ENCODE data around the gene SLX4. TPM values are rescaled to one million over a fixed set of nuclear protein-coding genes. Genes with fewer than 3 reads are reported as not detected.
"Not testable (repeated sequence)": the region's sequence is repeated elsewhere in the genome, so short reads cannot be mapped to it uniquely, and the experiment has no call there.

Gene SLX4
- 10 to 100 TPM; 10.8 to 14.5 TPM for total RNA-seq

- H3K27ac Mint-ChIP-seq = peak within 1 kb of the TSS; percentile 99
- H3K4me3 Mint-ChIP-seq = peak within 1 kb of the TSS; percentile 98
- peak; percentile 93 for ATAC-seq (replicated peaks)
- H3K9me3 Mint-ChIP-seq = no peaks in the 10 kb centered on the region
- no peaks in the 10 kb centered on the region for H3K27me3 Mint-ChIP-seq
- peaks cover 29% of the 10 kb centered on the region for H3K4me1 Mint-ChIP-seq
- H3K36me3 Mint-ChIP-seq (ENCODE audit: low read depth) = peaks cover 43% of the 10 kb centered on the region
These were observed at the start of gene SLX4 for GRCh38 chr16:3611146-3611975. Gene SLX4, minus strand, starts transcription at chr16:3611606. Its CDS starts 2,642 bp downstream, at chr16:3608964.

DNA sequence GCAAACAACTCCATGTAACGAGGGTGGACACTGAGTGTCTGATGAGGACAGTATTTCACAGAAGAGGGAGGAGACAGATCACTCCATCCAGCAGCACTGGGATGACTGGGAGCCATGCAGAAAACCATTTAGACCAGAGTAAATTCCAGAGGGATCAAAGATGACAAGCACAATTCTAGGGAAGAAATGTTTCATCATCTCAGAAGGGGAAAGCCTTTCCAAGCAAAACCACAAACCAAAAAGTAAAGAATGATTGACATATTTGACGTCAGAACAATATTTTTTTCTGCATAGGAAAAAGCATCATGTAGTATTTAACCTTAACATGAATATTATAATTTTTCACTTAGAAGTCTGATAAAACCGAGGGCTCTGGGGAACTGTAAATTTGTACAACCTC, 47.8 kb upstream of the SLX4 start:
- Mint-ChIP-seq H3K36me3 (ENCODE audit: low read depth) (peaks cover 79% of the 10 kb centered on the region), H3K27me3 (no peaks in the 10 kb centered on the region), H3K9me3 (no peaks in the 10 kb centered on the region), H3K4me3 (no peak overlapping the region), H3K27ac (peak overlapping the region; percentile 61), H3K4me1 (peaks cover 15% of the 10 kb centered on the region)
- ATAC-seq (replicated peaks) = no peak

- H3K27ac Mint-ChIP-seq = peak overlapping the region; percentile 78
- no peaks in the 10 kb centered on the region for H3K9me3 Mint-ChIP-seq
- H3K4me1 Mint-ChIP-seq = peaks cover 15% of the 10 kb centered on the region
- H3K4me3 Mint-ChIP-seq = no peak overlapping the region
- peak; percentile 82 for ATAC-seq (replicated peaks)
- H3K36me3 Mint-ChIP-seq (ENCODE audit: low read depth) = peaks cover 66% of the 10 kb centered on the region
- H3K27me3 Mint-ChIP-seq = no peaks in the 10 kb centered on the region
These were observed 45.4 kb upstream of the SLX4 start for GRCh38 chr16:3656491-3657468.

- not testable (repeated sequence) for ATAC-seq (replicated peaks); H3K4me3 Mint-ChIP-seq; H3K27ac Mint-ChIP-seq; H3K9me3 Mint-ChIP-seq; H3K27me3 Mint-ChIP-seq
- Mint-ChIP-seq H3K4me1 (peaks cover 15% of the 10 kb centered on the region), H3K36me3 (ENCODE audit: low read depth) (peaks cover 64% of the 10 kb centered on the region)
These were observed 44.7 kb upstream of the SLX4 start for GRCh38 chr16:3656160-3656490.

GRCh38 chr16:3655396-3656159, 44.2 kb upstream of the SLX4 start:
- H3K4me1 Mint-ChIP-seq = peaks cover 15% of the 10 kb centered on the region
- no peak overlapping the region for H3K4me3 Mint-ChIP-seq
- no peak overlapping the region for H3K27ac Mint-ChIP-seq
- H3K36me3 Mint-ChIP-seq (ENCODE audit: low read depth) = peaks cover 59% of the 10 kb centered on the region
- no peaks in the 10 kb centered on the region for H3K9me3 Mint-ChIP-seq
- no peaks in the 10 kb centered on the region for H3K27me3 Mint-ChIP-seq
- no peak for ATAC-seq (replicated peaks)

GRCh38 chr16:3655030-3655395, 43.6 kb upstream of the SLX4 start:
- no peaks in the 10 kb centered on the region for H3K9me3 Mint-ChIP-seq
- ATAC-seq (replicated peaks) = no peak
- H3K27ac Mint-ChIP-seq = no peak overlapping the region
- no peak overlapping the region for H3K4me3 Mint-ChIP-seq
- H3K27me3 Mint-ChIP-seq = no peaks in the 10 kb centered on the region
- peaks cover 53% of the 10 kb centered on the region for H3K36me3 Mint-ChIP-seq (ENCODE audit: low read depth)
- H3K4me1 Mint-ChIP-seq = peaks cover 15% of the 10 kb centered on the region

DNA sequence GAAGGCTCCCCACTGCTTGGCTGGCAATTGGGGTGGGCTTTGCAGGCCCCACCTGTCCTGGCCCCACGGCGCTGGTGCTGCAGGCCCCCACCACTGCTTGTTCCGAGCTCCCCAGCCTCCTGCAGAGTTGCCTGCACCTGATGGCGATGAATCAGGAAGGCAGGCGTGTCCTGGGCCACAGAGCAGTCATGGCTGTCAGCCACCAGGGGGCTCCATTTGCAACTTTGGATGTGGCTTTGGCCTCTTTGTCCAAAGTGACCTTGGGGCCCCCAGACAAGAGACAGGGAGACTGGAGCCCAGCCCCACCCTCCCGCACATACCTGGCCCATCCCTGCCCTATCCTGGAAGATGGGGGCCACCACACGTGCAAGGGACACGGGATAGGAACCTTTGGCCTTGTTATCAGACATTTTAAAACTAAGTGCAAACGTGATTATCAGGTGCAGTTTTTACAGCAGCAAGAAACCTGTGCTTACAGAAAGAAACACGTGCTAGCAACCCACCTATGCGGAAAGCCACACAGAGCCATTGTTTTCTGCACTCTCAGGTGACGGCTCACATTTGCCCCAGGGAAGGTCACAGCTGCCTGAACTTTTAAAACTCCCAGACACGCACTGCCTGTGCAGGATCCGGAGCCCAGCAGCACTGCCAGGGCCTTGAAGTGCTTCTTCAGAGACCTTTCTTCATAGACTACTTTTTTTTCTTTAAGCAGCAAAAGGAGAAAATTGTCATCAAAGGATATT, 43.0 kb upstream of the SLX4 start, which contains the start of gene DNASE1:
TSS of gene DNASE1 (plus strand) at position 443 of the 743 bp plus-strand sequence. CDS start 683 bp downstream, outside the sequence.
- H3K27ac Mint-ChIP-seq = no peak within 1 kb of the TSS
- H3K4me3 Mint-ChIP-seq = no peak within 1 kb of the TSS
- ATAC-seq (replicated peaks) = peak; percentile 76
- H3K27me3 Mint-ChIP-seq = no peaks in the 10 kb centered on the region
- H3K4me1 Mint-ChIP-seq = peaks cover 14% of the 10 kb centered on the region
- H3K9me3 Mint-ChIP-seq = no peaks in the 10 kb centered on the region
- peaks cover 47% of the 10 kb centered on the region for H3K36me3 Mint-ChIP-seq (ENCODE audit: low read depth)

DNA sequence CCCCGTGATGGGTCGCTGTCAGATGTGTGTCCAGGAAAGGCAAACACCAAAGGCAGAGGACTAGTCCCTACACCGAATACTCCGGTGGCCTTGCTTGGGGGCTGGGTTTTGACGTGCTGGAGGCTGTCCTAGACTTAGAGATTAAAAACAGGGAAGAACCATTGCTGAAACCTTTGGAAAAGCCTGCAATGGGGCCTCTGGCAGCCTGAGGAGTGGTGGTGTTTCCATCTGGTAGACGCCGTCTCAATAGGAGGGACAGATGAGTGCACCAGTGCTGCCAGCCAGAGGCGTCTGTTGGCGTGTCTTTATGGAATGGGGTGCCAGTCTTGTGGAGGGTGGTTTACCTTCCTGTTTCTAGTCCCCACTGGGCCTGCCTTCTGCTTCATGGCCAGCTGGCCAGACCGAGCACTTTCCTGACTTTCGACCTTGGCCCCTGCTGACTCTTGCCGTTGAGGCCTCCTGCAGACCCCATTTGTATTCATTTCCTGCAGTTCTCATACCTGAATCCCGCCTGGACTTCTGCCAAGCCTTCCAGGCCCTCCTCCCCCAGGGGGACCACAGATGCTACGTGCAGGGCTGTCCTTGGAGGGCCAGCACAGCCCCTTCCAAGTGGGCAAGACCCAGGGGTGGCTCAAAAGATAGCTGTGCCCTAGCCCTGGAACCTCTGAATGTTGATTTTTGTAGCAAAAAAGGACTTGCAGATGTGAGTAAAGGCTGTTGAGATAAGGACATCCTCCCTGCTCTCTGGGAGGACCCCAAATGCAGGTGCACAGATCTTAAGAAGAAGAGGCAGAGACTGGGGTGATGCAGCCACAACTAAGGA, 41.2 kb upstream of the SLX4 start:
- no peak overlapping the region for H3K27ac Mint-ChIP-seq
- peaks cover 29% of the 10 kb centered on the region for H3K36me3 Mint-ChIP-seq (ENCODE audit: low read depth)
- no peak overlapping the region for H3K4me3 Mint-ChIP-seq
- H3K4me1 Mint-ChIP-seq = peaks cover 7% of the 10 kb centered on the region
- no peaks in the 10 kb centered on the region for H3K9me3 Mint-ChIP-seq
- ATAC-seq (replicated peaks) = no peak
- H3K27me3 Mint-ChIP-seq = no peaks in the 10 kb centered on the region

DNA sequence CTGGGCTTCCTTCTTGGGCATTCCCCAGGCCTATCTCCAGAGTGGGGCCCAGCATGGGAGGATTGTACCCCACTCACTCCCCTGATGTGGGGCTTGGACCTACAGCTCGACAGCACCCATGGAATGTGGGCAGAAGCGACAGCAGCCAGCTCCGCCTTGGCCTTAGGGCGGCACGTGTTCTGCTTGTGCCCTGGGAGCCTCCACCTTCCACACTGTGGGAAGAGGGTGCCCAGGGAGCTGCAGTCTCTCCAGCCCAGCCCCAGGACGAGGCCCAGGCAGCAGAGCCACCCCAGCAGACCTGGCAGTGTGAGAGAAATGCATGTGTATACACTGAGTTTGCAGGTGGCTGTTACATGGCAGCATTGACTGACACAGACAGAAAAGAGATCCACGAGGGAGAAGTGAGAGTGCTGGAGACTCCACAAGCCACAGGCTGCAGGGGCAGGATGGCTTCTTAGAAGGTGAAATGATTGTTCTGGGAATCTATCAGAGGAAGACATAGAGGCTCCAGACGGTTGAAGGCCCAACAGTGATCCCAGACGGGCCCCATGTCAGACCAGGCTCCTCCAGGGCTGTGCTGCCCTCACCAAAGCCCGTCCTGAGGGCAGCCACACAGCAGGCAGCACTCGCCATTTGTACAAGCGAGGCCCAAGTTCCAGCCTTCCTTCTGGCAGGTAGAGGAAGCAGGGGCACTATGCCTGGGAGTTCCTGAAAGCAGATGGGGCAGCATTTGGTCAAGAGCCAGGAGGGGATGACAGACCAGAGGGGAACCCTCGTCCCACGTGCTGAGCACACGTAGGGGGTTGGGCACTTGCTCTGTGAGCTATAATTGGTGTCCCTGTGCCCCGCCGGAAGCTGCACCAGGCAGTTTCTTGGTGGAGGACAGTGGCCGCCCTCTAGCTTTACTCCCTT, 40.3 kb upstream of the SLX4 start:
- peaks cover 20% of the 10 kb centered on the region for H3K36me3 Mint-ChIP-seq (ENCODE audit: low read depth)
- H3K4me1 Mint-ChIP-seq = no peaks in the 10 kb centered on the region
- no peak overlapping the region for H3K4me3 Mint-ChIP-seq
- no peaks in the 10 kb centered on the region for H3K27me3 Mint-ChIP-seq
- ATAC-seq (replicated peaks) = no peak
- H3K9me3 Mint-ChIP-seq = no peaks in the 10 kb centered on the region
- H3K27ac Mint-ChIP-seq = peak overlapping the region; percentile 30

GRCh38 chr16:3650631-3651265, 39.3 kb upstream of the SLX4 start:
- ATAC-seq (replicated peaks) = no peak
- Mint-ChIP-seq H3K27me3 (no peaks in the 10 kb centered on the region), H3K27ac (no peak overlapping the region), H3K4me1 (no peaks in the 10 kb centered on the region), H3K9me3 (no peaks in the 10 kb centered on the region), H3K4me3 (no peak overlapping the region), H3K36me3 (ENCODE audit: low read depth) (peaks cover 18% of the 10 kb centered on the region)

GRCh38 chr16:3646348-3646920, 35.0 kb upstream of the SLX4 start:
- Mint-ChIP-seq H3K27me3 (no peaks in the 10 kb centered on the region), H3K4me1 (no peaks in the 10 kb centered on the region), H3K36me3 (ENCODE audit: low read depth) (peaks cover 1% of the 10 kb centered on the region), H3K27ac (peak overlapping the region; percentile 48), H3K9me3 (no peaks in the 10 kb centered on the region), H3K4me3 (no peak overlapping the region)
- ATAC-seq (replicated peaks) = no peak

All from activated T-helper 17 cell treated with anti-CD3 and anti-CD28 coated beads, Interleukin-2, amount 50 U/mL, for 72 hours (primary cell).